Tibial nerve (tissue), 4 donors: ENCODE results near the gene GMDS. TPM values are rescaled to one million over a fixed set of nuclear protein-coding genes. Genes with fewer than 3 reads are reported as not detected.

Source experiments
- DNase-seq, 2 donors: peaks; one replicate each; pipeline ENCODE4 v3.0.0-alpha.2; 2019; ENCODE audit warnings: low spot score in 2 of 2
- H3K27ac ChIP-seq, 4 donors: fragments of 200-600 bp; sonication (generic) in 3 of 4; one replicate each; pipeline ENCODE4 v1.5.1; 2017 to 2019; ENCODE audit warnings: mild to moderate bottlenecking in 1 of 4
- H3K27me3 ChIP-seq, 2 donors: fragments of 200-600 bp; sonication (generic) in 1 of 2; one replicate each; pipeline versions ENCODE4 v1.5.1 to v1.6.0; 2017 to 2019
- H3K36me3 ChIP-seq, 3 donors: fragments of 200-600 bp; sonication (generic); one replicate each; pipeline ENCODE4 v1.5.1; 2018 to 2019
- H3K4me1 ChIP-seq, 4 donors: fragments of 200-600 bp; sonication (generic) in 3 of 4; one replicate each; pipeline ENCODE4 v1.5.1; 2017 to 2019
- H3K4me3 ChIP-seq, 4 donors: fragments of 200-600 bp; sonication (generic) in 3 of 4; one replicate each; pipeline ENCODE4 v1.5.1; 2017 to 2019; ENCODE audit warnings: mild to moderate bottlenecking in 1 of 4, moderate library complexity in 1 of 4
- H3K9me3 ChIP-seq, 4 donors: fragments of 200-600 bp; sonication (generic) in 3 of 4; one replicate each; pipeline ENCODE4 v1.5.1; 2017 to 2019
- EP300 ChIP-seq, 2 donors: sonication (generic); formaldehyde crosslinking; IDR thresholded peaks; one replicate each; pipeline ENCODE4 v1.6.1; 2017; ENCODE audit warnings: antibody characterized with exemption in 2 of 2, mild to moderate bottlenecking in 1 of 2
- POLR2A ChIP-seq, 2 donors: fragments of 450-650 bp; IDR thresholded peaks; one replicate each; pipeline ENCODE4 v1.6.1; 2017; ENCODE audit warnings: antibody characterized with exemption in 2 of 2, mild to moderate bottlenecking in 2 of 2, moderate library complexity in 2 of 2
- whole genome bisulfite sequencing, 2 donors: methylation state at CpG; one replicate each; pipeline ENCODE4 v1.1.5; 2018; 5-methylcytosine and 5-hydroxymethylcytosine counted together
- total RNA-seq, 4 donors: library from RNA; depleted of rRNA; stranded (reverse); fragments of >200 nt; gene quantifications; one replicate each; pipeline ENCODE4 v1.1.0, GENCODE V29; 2016
- TF ChIP-seq, protein P1 (sequence below), 5 experiments: fragments of 200-600 bp in 3 of 5; fragments of 450-650 bp in 2 of 5; sonication (generic) in 3 of 5; IDR thresholded peaks; one replicate each; pipeline ENCODE4 v1.5.1; 2016 to 2019; ENCODE audit warnings: antibody characterized with exemption in 5 of 5, mild to moderate bottlenecking in 3 of 5, moderate library complexity in 2 of 5

GMDS gene
- total RNA-seq, 4 donors from 2014 or later, result 14.9 to 46.5 (median 32.8) TPM

DNA sequence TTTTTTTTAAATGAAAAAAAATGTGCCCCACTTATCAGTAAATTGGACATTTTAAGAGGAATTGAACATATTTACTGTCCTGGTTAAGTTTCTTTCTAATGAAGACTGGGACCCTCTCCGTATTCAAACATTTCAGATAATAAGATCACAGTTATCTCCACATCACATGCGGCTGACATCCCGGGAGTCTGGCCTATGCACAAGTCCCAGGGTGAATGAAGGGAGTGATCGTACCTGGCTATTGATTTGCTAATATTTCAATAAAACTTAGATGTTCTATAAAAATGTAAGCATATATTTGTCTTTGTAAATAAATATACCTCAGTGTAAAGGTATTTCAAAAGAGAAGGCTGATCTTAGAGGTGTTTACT, 577.6 kb downstream of the GMDS start:
- no peaks in the 10 kb centered on the region for H3K4me1 ChIP-seq
- no peak overlapping the region for H3K4me3 ChIP-seq
- H3K27ac ChIP-seq, result no peak overlapping the region
- 96 to 97% methylated on average over 4 of the region's 4 CpGs for WGBS, 2 donors
- no peak for DNase-seq
- TF ChIP-seq POLR2A (IDR thresholded peaks at IDR 0.05) (no peak), EP300 (IDR thresholded peaks at IDR 0.05) (no peak)
- TF ChIP-seq, protein P1, sequence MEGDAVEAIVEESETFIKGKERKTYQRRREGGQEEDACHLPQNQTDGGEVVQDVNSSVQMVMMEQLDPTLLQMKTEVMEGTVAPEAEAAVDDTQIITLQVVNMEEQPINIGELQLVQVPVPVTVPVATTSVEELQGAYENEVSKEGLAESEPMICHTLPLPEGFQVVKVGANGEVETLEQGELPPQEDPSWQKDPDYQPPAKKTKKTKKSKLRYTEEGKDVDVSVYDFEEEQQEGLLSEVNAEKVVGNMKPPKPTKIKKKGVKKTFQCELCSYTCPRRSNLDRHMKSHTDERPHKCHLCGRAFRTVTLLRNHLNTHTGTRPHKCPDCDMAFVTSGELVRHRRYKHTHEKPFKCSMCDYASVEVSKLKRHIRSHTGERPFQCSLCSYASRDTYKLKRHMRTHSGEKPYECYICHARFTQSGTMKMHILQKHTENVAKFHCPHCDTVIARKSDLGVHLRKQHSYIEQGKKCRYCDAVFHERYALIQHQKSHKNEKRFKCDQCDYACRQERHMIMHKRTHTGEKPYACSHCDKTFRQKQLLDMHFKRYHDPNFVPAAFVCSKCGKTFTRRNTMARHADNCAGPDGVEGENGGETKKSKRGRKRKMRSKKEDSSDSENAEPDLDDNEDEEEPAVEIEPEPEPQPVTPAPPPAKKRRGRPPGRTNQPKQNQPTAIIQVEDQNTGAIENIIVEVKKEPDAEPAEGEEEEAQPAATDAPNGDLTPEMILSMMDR (IDR thresholded peaks at IDR 0.05), result no peak
- no peaks in the 10 kb centered on the region for H3K9me3 ChIP-seq
- H3K36me3 ChIP-seq, result no peaks in the 10 kb centered on the region
- H3K27me3 ChIP-seq, result no peaks in the 10 kb centered on the region

DNA sequence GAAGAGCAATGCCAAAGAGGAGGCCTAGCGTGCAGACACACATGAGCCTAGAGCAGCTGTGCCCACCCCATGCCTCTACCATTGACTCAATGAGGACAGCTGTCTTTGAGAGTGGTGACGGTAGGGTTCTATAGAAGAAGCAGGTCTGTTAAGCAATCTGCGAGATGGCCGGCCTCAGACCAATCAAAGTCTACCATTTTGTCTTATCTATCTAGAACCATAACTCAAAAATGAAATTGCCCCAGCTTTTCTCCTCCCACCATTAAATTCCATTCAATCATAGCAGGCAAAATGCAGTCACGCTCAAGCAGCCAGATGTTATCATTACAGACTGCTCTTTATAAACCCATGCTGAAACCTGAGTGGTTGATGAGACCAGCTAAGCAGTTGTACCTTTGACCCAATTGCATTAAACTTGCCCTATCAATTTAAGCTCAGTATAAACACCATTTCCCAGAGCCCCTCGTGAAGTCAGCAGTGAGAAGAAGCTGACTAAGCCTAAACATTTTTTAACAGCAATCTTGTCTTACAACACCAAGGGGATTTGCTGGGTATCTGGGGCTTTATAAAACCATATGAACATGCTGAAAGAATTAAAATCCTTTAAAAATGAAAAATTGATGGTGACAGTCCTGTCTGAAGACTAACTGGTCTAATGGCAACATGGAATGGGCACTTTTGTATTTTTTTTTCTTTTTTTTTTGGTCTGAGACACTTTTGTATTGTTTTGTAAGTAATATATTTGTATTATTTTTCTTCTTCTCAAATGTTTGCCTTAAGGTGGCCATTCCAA, 578.2 kb downstream of the GMDS start:
- TF ChIP-seq EP300 (IDR thresholded peaks at IDR 0.05) (no peak), POLR2A (IDR thresholded peaks at IDR 0.05) (no peak)
- Histone ChIP-seq H3K27ac (no peak overlapping the region), H3K4me3 (no peak overlapping the region), H3K27me3 (no peaks in the 10 kb centered on the region), H3K4me1 (no peaks in the 10 kb centered on the region), H3K9me3 (no peaks in the 10 kb centered on the region), H3K36me3 (no peaks in the 10 kb centered on the region)
- 93 to 97% methylated on average over 6 of the region's 6 CpGs for WGBS, 2 donors
- DNase-seq, result no peak

DNA sequence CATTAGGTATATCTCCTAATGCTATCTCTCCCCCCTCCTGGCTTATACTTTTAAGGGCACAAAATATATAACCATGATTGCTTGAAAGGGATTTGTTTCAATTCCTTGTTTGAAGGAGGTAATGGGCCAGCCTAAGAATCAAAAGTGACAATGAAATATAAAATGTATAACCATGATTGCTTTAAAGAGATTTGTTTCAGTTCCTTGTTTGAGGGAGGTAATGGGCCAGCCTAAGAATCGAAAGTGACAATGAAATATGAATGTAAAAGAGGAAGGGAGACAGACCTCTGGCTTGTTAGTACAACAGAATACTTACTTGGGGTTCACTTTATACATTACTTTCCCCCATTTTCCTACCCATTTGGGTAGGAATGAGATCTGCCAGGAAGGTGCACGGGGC, 580.2 kb downstream of the GMDS start:
- H3K27me3 ChIP-seq, result no peaks in the 10 kb centered on the region
- H3K4me3 ChIP-seq, result no peak overlapping the region
- H3K27ac ChIP-seq, result no peak overlapping the region
- WGBS, 2 donors, result 83 to 91% methylated on average over 2 of the region's 2 CpGs
- no peaks in the 10 kb centered on the region for H3K4me1 ChIP-seq
- H3K9me3 ChIP-seq, result no peaks in the 10 kb centered on the region
- no peaks in the 10 kb centered on the region for H3K36me3 ChIP-seq
- no peak for DNase-seq
- TF ChIP-seq POLR2A (IDR thresholded peaks at IDR 0.05) (no peak), EP300 (IDR thresholded peaks at IDR 0.05) (no peak)
- TF ChIP-seq, protein P1 (IDR thresholded peaks at IDR 0.05), result no peak

DNA sequence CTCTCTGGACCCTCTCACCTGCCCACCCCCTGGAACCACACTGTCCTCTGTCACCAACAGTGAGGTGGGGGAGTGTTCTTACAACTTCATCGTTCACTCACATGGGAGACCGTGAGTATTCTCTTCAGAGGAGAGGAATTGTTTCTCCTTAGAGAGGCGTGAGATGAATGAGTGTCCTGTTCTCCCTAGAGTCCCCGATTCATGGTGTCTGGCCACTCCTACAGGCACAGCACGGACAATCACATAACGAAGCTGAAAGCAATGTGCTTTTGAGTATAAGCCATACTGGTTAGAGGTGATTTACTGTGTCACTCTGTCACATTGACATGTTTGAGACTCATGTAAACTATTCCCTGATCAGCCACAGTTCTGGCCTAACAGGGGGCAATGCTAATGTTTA, 581.1 kb downstream of the GMDS start:
- no peaks in the 10 kb centered on the region for H3K27me3 ChIP-seq
- no peaks in the 10 kb centered on the region for H3K4me1 ChIP-seq
- TF ChIP-seq, protein P1 (IDR thresholded peaks at IDR 0.05), result no peak
- TF ChIP-seq POLR2A (IDR thresholded peaks at IDR 0.05), result no peak
- TF ChIP-seq EP300 (IDR thresholded peaks at IDR 0.05), result no peak
- no peaks in the 10 kb centered on the region for H3K36me3 ChIP-seq
- DNase-seq, result no peak
- 42 to 49% methylated on average over 6 of the region's 6 CpGs for WGBS, 2 donors
- H3K9me3 ChIP-seq, result no peaks in the 10 kb centered on the region
- no peak overlapping the region for H3K27ac ChIP-seq
- H3K4me3 ChIP-seq, result no peak overlapping the region

DNA sequence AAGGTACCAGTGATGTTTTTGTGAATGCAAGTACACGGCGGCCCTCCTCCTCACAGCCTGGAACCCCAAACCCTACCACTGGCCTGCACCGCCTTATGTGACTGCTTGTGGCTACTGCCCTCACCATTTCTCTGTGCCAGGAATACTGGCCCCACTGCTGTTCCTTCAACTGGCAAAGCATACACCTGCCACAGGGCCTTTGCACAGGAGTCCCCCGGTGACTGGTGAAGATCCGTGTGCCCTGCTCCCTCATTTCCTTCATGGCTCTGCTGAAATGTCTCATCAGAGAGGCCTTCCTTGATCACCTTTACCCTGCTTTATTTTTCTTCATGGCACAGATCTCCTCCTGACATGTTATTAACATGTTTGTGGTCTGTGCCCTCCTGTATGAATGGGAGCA, 581.9 kb downstream of the GMDS start:
- Histone ChIP-seq H3K9me3 (no peaks in the 10 kb centered on the region), H3K4me1 (no peaks in the 10 kb centered on the region), H3K4me3 (no peak overlapping the region), H3K36me3 (no peaks in the 10 kb centered on the region), H3K27me3 (no peaks in the 10 kb centered on the region), H3K27ac (no peak overlapping the region)
- DNase-seq, result no peak
- WGBS, 2 donors, result 97% methylated on average over 5 of the region's 5 CpGs
- no peak for TF ChIP-seq POLR2A (IDR thresholded peaks at IDR 0.05)
- TF ChIP-seq EP300 (IDR thresholded peaks at IDR 0.05), result no peak
- TF ChIP-seq, protein P1 (IDR thresholded peaks at IDR 0.05), result no peak
